Neural cell (in vitro differentiated cells): ENCODE data around the gene BGN. TPM values are rescaled to one million over a fixed set of nuclear protein-coding genes. Genes with fewer than 3 reads are reported as not detected.

Source experiments
- H2AFZ ChIP-seq: fragments of 200-600, 300-800 bp; sonication (generic), shearing (Covaris generic); 2 replicates; pipeline ENCODE4 v1.6.0; 2014; ENCODE audit warnings: low read depth, mild to moderate bottlenecking, antibody characterized with exemption, low read length, moderate library complexity
- H3F3A ChIP-seq: fragments of 200-600 bp; shearing (Covaris generic); 2 replicates; pipeline ENCODE4 v1.6.1; 2016; ENCODE audit warnings: mild to moderate bottlenecking, moderate library complexity, mixed read lengths, antibody characterized with exemption, low read length; ENCODE audit not compliant: insufficient read depth, poor library complexity, severe bottlenecking
- H3K27ac ChIP-seq: fragments of 200-600, 300-800 bp; sonication (generic), shearing (Covaris generic); 2 replicates; pipeline ENCODE4 v1.5.1; 2014; ENCODE audit warnings: mild to moderate bottlenecking, low read length, moderate library complexity
- H3K27me3 ChIP-seq: fragments of 300-800, 200-600 bp; sonication (generic), shearing (Covaris generic); 2 replicates; pipeline ENCODE4 v1.6.0; 2014; ENCODE audit warnings: mild to moderate bottlenecking, low read depth, low read length, moderate library complexity; ENCODE audit not compliant: insufficient read depth
- H3K36me3 ChIP-seq: fragments of 300-800, 200-600 bp; sonication (generic), shearing (Covaris generic); 2 replicates; pipeline ENCODE4 v1.5.1; 2014; ENCODE audit warnings: mild to moderate bottlenecking, antibody characterized with exemption, low read length, moderate library complexity; ENCODE audit not compliant: insufficient read depth
- H3K4me2 ChIP-seq: fragments of 300-800, 200-600 bp; sonication (generic), shearing (Covaris generic); 2 replicates; pipeline ENCODE4 v1.6.0; 2014; ENCODE audit warnings: mild to moderate bottlenecking, low read length
- H3K4me3 ChIP-seq: fragments of 300-800, 200-600 bp; sonication (generic), shearing (Covaris generic); 2 replicates; pipeline ENCODE4 v1.5.1; 2014; ENCODE audit warnings: mild to moderate bottlenecking, low read length, moderate library complexity
- H3K79me2 ChIP-seq: fragments of 200-600 bp; shearing (Covaris generic); replicated peaks from 2 replicates; pipeline ENCODE4 v1.6.0; 2014; ENCODE audit warnings: mild to moderate bottlenecking, low read length, moderate library complexity; ENCODE audit not compliant: insufficient read depth
- H3K9ac ChIP-seq: fragments of 300-800, 200-600 bp; sonication (generic), shearing (Covaris generic); 2 replicates; pipeline ENCODE4 v1.6.1; 2016; ENCODE audit warnings: mild to moderate bottlenecking, low read length, mixed read lengths
- H3K9me2 ChIP-seq: fragments of 200-600 bp; shearing (Covaris generic); 2 replicates; pipeline ENCODE4 v1.6.1; 2016; ENCODE audit warnings: mild to moderate bottlenecking, low read length, mixed read lengths; ENCODE audit not compliant: insufficient read depth
- H3K9me3 ChIP-seq: fragments of 200-600, 300-800 bp; sonication (generic), shearing (Covaris generic); 2 replicates; pipeline ENCODE4 v1.6.1; 2016; ENCODE audit warnings: mild to moderate bottlenecking, mixed run types, low read length, moderate library complexity, mixed read lengths
- H4K20me1 ChIP-seq: fragments of 200-600 bp; shearing (Covaris generic); 2 replicates; pipeline ENCODE4 v1.6.1; 2016; ENCODE audit warnings: mild to moderate bottlenecking, mixed run types; ENCODE audit not compliant: insufficient read depth
- CTCF ChIP-seq: fragments of 450-650 bp; IDR thresholded peaks from 2 replicates; pipeline ENCODE4 v1.5.1; 2014; ENCODE audit warnings: antibody characterized with exemption, mild to moderate bottlenecking, moderate library complexity; ENCODE audit not compliant: poor library complexity, severe bottlenecking
- EP300 ChIP-seq: fragments of 450-650 bp; conservative IDR thresholded peaks from 2 replicates; pipeline ENCODE4 v1.6.1; 2014; ENCODE audit warnings: antibody characterized with exemption, mild to moderate bottlenecking, moderate library complexity; ENCODE audit not compliant: poor library complexity, severe bottlenecking
- EZH2 ChIP-seq: fragments of 200-600, 300-800 bp; shearing (Covaris generic), sonication (generic); IDR thresholded peaks from 2 replicates; pipeline ENCODE4 v1.6.1; 2014; ENCODE audit warnings: antibody characterized with exemption, low read length, borderline replicate concordance, mild to moderate bottlenecking; ENCODE audit not compliant: insufficient read depth, poor library complexity, severe bottlenecking
- MXI1 ChIP-seq: fragments of 450-650 bp; conservative IDR thresholded peaks from 2 replicates; pipeline ENCODE4 v1.6.1; 2014; ENCODE audit warnings: antibody characterized with exemption, mild to moderate bottlenecking; ENCODE audit not compliant: poor library complexity, severe bottlenecking
- POLR2AphosphoS5 ChIP-seq: IDR thresholded peaks from 2 replicates; pipeline ENCODE4 v1.6.1; 2012
- RAD21 ChIP-seq: fragments of 450-650 bp; conservative IDR thresholded peaks from 2 replicates; pipeline ENCODE4 v1.6.1; 2014; ENCODE audit warnings: antibody characterized with exemption, mild to moderate bottlenecking, moderate library complexity
- REST ChIP-seq: IDR thresholded peaks from 2 replicates; pipeline ENCODE4 v1.6.1; 2012; ENCODE audit warnings: borderline replicate concordance
- SMC3 ChIP-seq: fragments of 450-650 bp; conservative IDR thresholded peaks from 2 replicates; pipeline ENCODE4 v1.6.1; 2014; ENCODE audit warnings: antibody characterized with exemption, mild to moderate bottlenecking, moderate library complexity; ENCODE audit not compliant: poor library complexity
- TAF1 ChIP-seq: IDR thresholded peaks from 2 replicates; pipeline ENCODE4 v1.6.1; 2012; ENCODE audit warnings: low read depth
- polyA plus RNA-seq: library from polyadenylated mRNA; depleted of rRNA; stranded (reverse); fragments of >200 nt; gene quantifications from 2 replicates; pipeline ENCODE4 v1.2.3, GENCODE V29; 2014

Gene BGN
- polyA plus RNA-seq, 1 donor from 2014 or later: not detected

- H2AFZ ChIP-seq: no peak overlapping the region
- no peaks in the 10 kb centered on the region for H3K9me3 ChIP-seq
- no peaks in the 10 kb centered on the region for H3F3A ChIP-seq
- H3K9ac ChIP-seq: no peak overlapping the region
- no peak overlapping the region for H3K4me3 ChIP-seq
- no peaks in the 10 kb centered on the region for H4K20me1 ChIP-seq
- TF ChIP-seq TAF1: no peak
- no peak for TF ChIP-seq POLR2AphosphoS5
- no peak for TF ChIP-seq EP300
- TF ChIP-seq REST: no peak
- TF ChIP-seq RAD21: no peak
- TF ChIP-seq MXI1: no peak
- no peak for TF ChIP-seq CTCF
- TF ChIP-seq EZH2: no peak
- no peak for TF ChIP-seq SMC3
- no peaks in the 10 kb centered on the region for H3K79me2 ChIP-seq
- no peak overlapping the region for H3K27ac ChIP-seq
- no peaks in the 10 kb centered on the region for H3K36me3 ChIP-seq
- no peak overlapping the region for H3K4me2 ChIP-seq
- H3K9me2 ChIP-seq: no peaks in the 10 kb centered on the region
- no peaks in the 10 kb centered on the region for H3K27me3 ChIP-seq
These were observed 6.8 kb downstream of the BGN start for GRCh38 chrX:153501530-153501929.

GRCh38 chrX:153502131-153502530 lies 7.4 kb downstream of the BGN start:
- Histone ChIP-seq H3K27me3 (no peaks in the 10 kb centered on the region), H3K9ac (no peak overlapping the region), H2AFZ (no peak overlapping the region), H3F3A (no peaks in the 10 kb centered on the region), H3K79me2 (no peaks in the 10 kb centered on the region), H4K20me1 (no peaks in the 10 kb centered on the region), H3K27ac (no peak overlapping the region), H3K4me3 (no peak overlapping the region), H3K36me3 (no peaks in the 10 kb centered on the region), H3K4me2 (no peak overlapping the region), H3K9me3 (no peaks in the 10 kb centered on the region), H3K9me2 (no peaks in the 10 kb centered on the region)
- no peak for TF ChIP-seq EZH2
- TF ChIP-seq REST: no peak
- TF ChIP-seq MXI1: no peak
- TF ChIP-seq RAD21: no peak
- TF ChIP-seq SMC3: no peak
- TF ChIP-seq POLR2AphosphoS5: no peak
- TF ChIP-seq TAF1: no peak
- no peak for TF ChIP-seq CTCF
- TF ChIP-seq EP300: no peak
